Measurements from ENCODE around the gene SFRP2.

Gene SFRP2

DNA sequence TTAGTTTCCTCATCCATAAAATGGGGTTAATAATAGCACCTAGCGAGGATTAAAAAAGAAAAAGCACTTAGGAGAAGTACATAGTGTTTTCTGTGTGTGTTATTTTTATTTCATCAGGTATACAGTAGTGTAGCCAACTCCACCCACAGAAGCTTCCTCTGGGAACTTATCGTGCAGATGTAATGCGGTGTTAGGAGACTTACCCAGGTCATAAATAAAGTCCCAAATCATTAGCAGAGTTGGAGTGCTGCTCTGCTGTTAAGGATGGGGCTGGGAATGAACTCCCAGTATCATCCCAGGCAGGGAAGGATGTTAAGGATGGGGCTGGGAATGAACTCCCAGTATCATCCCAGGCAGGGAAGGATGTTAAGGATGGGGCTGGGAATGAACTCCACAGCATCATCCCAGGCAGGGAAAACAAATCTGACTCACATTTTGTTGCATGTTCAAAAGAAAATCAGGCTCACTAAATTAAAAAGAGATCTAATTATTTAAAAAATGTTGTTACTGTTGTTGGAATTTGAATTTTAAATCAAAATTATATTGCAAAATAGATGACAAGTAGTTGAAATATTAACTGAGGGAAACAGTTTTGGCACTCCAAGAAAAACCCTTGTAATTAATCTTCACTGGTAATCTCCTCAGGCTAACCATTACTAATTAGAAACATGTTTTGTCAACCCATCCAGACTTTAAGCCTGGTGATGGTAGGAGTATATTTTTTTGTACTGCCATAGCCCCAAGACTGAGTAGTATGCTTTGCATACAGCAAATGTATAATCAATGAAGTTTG, 10.2 kb upstream of the SFRP2 start:
- Histone ChIP-seq H3K27ac (ENCODE audit: low read depth, low read length) (no peak overlapping the region), H3K36me3 (ENCODE audit: control insufficient read depth in 5 of 5, insufficient read depth in 5 of 5, low read length in 5 of 5) (no peaks in the 10 kb centered on the region), H3K9me3 (ENCODE audit: control insufficient read depth in 5 of 5, low read length in 5 of 5) (no peaks in the 10 kb centered on the region), H3K27me3 (ENCODE audit: control insufficient read depth in 5 of 5, insufficient read depth in 4 of 5, low read length in 5 of 5) (no peaks in the 10 kb centered on the region), H3K9ac (ENCODE audit: low read length in 5 of 5) (no peak overlapping the region), H3K4me1 (ENCODE audit: control insufficient read depth in 5 of 5, insufficient read depth in 5 of 5, low read length in 5 of 5) (peaks cover 0 to 12% (median 2%) of the 10 kb centered on the region in 5 donors), H3K4me3 (ENCODE audit: low read depth in 1 of 5, low read length in 5 of 5) (no peak overlapping the region)

DNA sequence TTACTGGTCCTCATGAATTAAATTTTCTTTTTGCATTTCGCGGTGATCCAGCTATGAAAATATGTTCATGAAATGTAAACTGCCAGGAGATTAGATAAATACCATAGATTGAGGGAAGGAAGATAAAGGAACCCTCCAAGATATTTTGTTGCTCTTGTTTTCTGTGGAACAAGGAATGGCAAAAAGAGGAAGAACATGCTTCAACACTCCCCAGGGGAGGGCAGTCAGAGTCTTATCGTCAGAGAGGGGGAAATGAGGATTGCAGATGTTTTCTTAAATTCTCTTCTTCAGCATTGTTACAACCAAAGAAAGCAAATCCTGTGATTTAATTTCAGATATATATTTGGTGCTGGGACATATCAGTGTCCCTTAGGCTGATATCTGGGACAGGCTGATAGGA, 9.5 kb upstream of the SFRP2 start:
- Histone ChIP-seq H3K9ac (ENCODE audit: low read length in 5 of 5) (no peak overlapping the region), H3K27me3 (ENCODE audit: control insufficient read depth in 5 of 5, insufficient read depth in 4 of 5, low read length in 5 of 5) (no peaks in the 10 kb centered on the region), H3K4me1 (ENCODE audit: control insufficient read depth in 5 of 5, insufficient read depth in 5 of 5, low read length in 5 of 5) (peaks cover 0 to 12% (median 2%) of the 10 kb centered on the region in 5 donors), H3K4me3 (ENCODE audit: low read depth in 1 of 5, low read length in 5 of 5) (no peak overlapping the region), H3K36me3 (ENCODE audit: control insufficient read depth in 5 of 5, insufficient read depth in 5 of 5, low read length in 5 of 5) (no peaks in the 10 kb centered on the region), H3K27ac (ENCODE audit: low read depth, low read length) (no peak overlapping the region), H3K9me3 (ENCODE audit: control insufficient read depth in 5 of 5, low read length in 5 of 5) (no peaks in the 10 kb centered on the region)

DNA sequence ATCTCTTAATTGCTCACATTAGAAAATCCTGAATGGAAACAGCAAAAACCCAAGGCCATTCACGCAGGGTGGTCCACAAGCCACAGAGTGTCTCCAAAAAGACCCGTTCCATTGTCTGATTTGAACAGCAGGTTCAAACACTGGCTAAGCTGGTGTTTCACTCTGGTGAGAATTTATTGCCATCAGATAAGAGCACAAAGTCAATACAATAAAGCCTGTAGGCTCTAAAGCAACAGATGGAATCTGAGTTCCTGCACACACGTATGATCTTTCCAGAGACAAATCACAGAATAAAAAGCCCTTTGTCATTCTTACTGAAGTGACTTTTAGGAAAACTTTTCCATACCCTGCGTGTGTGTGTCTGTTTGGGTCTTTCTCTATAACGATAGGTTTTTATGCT, 5.1 kb upstream of the SFRP2 start:
- H3K4me1 ChIP-seq (ENCODE audit: control insufficient read depth in 5 of 5, insufficient read depth in 5 of 5, low read length in 5 of 5), result peaks cover 3 to 40% (median 36%) of the 10 kb centered on the region in 5 donors
- H3K27me3 ChIP-seq (ENCODE audit: control insufficient read depth in 5 of 5, insufficient read depth in 4 of 5, low read length in 5 of 5), result peaks cover 15 to 40% (median 28%) of the 10 kb centered on the region in 5 donors
- no peak overlapping the region for H3K27ac ChIP-seq (ENCODE audit: low read depth, low read length)
- no peaks in the 10 kb centered on the region for H3K36me3 ChIP-seq (ENCODE audit: control insufficient read depth in 5 of 5, insufficient read depth in 5 of 5, low read length in 5 of 5)
- H3K9me3 ChIP-seq (ENCODE audit: control insufficient read depth in 5 of 5, low read length in 5 of 5), result no peaks in the 10 kb centered on the region
- no peak overlapping the region for H3K9ac ChIP-seq (ENCODE audit: low read length in 5 of 5)
- no peak overlapping the region for H3K4me3 ChIP-seq (ENCODE audit: low read depth in 1 of 5, low read length in 5 of 5)

DNA sequence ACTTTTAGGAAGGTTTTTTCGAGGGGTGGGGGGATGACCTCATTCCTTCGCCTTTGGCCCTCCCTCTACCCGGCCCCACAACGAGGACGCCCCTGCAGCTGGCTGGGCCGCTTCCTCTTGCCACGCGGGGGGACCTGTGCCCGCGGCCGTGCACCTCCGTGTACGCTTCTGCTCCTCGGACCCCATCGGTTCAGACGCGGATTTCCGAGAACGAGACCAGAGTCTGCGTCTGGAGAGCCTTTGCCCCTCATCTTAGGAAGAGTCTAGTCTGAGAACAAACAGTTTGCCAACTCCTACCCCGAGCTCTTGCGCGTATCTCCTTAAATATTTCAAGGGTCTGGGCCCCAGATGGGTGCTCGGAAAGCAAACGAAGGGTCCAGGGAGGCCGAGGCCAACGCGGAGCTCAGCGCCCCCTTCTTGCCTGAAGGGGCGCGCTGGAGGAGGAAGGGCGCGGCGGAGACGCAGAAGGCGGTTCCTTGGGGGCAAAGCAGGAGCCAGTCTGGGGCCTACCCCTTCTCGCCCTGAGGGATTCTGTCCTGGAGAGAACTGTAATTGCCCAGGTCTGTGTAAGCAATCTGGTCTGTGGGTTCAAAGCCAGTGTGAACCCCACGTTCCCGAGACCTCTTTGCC, 3.9 kb upstream of the SFRP2 start:
- peak overlapping the region in 3 of 5 donors; percentile 1 to 62 (median 26) for H3K9ac ChIP-seq (ENCODE audit: low read length in 5 of 5)
- no peak overlapping the region for H3K27ac ChIP-seq (ENCODE audit: low read depth, low read length)
- H3K27me3 ChIP-seq (ENCODE audit: control insufficient read depth in 5 of 5, insufficient read depth in 4 of 5, low read length in 5 of 5), result peaks cover 21 to 50% (median 37%) of the 10 kb centered on the region in 5 donors
- peak overlapping the region; percentile 40 to 70 (median 68) for H3K4me3 ChIP-seq (ENCODE audit: low read depth in 1 of 5, low read length in 5 of 5)
- H3K36me3 ChIP-seq (ENCODE audit: control insufficient read depth in 5 of 5, insufficient read depth in 5 of 5, low read length in 5 of 5), result no peaks in the 10 kb centered on the region
- peaks cover 5 to 48% (median 47%) of the 10 kb centered on the region in 5 donors for H3K4me1 ChIP-seq (ENCODE audit: control insufficient read depth in 5 of 5, insufficient read depth in 5 of 5, low read length in 5 of 5)
- H3K9me3 ChIP-seq (ENCODE audit: control insufficient read depth in 5 of 5, low read length in 5 of 5), result no peaks in the 10 kb centered on the region

DNA sequence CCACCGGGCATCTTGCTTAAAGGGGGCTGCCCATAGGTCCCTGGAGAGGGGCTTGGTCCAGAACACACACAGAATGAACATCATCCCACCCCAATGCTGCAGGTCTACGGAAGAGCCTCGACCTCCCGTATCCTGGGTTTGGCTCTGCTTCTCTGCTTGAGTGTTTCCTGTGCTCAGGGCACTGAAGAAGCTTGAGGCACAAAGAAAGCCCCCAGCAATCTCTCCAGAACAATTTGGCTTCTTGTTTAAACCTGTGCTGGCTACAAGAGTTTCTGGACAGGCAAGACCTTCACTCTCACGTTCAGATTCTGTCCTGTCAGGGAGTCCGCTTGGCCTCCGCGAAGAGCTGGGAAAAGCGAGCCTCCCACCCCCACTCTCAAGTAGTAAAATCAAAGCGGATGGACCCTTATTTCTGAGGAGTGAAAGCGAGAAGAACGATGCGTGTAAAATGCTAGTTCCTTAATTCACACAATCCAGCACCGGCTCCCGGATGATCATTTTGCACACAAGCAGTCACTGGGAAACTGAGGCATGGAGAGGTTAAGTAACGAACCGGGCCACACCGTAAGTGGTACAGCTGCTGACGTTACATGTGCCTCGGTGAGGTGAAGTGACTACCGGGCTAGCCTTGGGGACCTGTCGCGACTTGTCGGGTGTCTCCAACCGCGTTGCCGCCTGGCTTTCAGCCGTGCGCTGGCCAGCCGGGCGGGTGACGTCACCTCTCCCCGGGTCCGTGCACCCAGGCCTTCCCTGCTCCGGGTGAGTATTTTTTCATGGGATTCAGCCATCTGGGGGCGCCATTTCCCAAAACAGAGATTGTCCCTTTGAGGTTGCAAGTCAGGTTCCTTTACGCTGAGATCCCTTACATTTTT, 3.1 kb upstream of the SFRP2 start:
- peak overlapping the region; percentile 40 to 86 (median 68) for H3K4me3 ChIP-seq (ENCODE audit: low read depth in 1 of 5, low read length in 5 of 5)
- no peak overlapping the region for H3K27ac ChIP-seq (ENCODE audit: low read depth, low read length)
- H3K9ac ChIP-seq (ENCODE audit: low read length in 5 of 5), result peak overlapping the region in 3 of 5 donors; percentile 1 to 81 (median 54)
- H3K4me1 ChIP-seq (ENCODE audit: control insufficient read depth in 5 of 5, insufficient read depth in 5 of 5, low read length in 5 of 5), result peaks cover 5 to 55% (median 49%) of the 10 kb centered on the region in 5 donors
- peaks cover 21 to 56% (median 41%) of the 10 kb centered on the region in 5 donors for H3K27me3 ChIP-seq (ENCODE audit: control insufficient read depth in 5 of 5, insufficient read depth in 4 of 5, low read length in 5 of 5)
- H3K9me3 ChIP-seq (ENCODE audit: control insufficient read depth in 5 of 5, low read length in 5 of 5), result no peaks in the 10 kb centered on the region
- H3K36me3 ChIP-seq (ENCODE audit: control insufficient read depth in 5 of 5, insufficient read depth in 5 of 5, low read length in 5 of 5), result no peaks in the 10 kb centered on the region

DNA sequence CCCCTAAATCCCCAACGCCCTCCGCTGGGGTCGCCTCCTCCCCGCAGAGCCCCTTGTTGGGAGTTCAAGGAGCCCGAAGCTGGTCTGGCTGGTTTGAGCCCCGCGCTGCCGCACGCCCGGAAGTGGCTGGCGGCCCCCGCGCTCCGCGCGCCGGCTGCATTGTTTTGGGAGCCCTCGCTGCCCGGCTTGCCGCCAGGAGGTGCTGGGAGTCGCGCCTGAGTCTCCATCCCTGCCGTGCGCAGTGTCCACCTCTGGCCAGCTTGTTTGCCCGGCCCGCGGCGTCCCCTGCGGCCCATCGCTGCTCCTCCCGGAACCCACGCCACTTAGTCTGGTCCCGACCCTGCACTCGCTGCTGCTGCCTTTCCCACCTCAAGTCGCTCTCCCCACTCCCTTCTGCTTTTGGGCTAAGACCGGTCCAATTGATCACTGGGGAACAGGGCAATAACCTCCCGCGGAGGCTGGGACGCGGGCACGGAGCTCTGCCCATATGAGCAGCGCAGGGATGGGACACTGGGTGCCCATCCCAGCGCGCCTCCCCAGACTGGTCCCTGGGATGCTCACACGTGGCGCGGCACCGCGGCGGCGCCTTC, 2.2 kb upstream of the SFRP2 start:
- Histone ChIP-seq H3K4me3 (ENCODE audit: low read depth in 1 of 5, low read length in 5 of 5) (peak overlapping the region in 4 of 5 donors; percentile 40 to 70 (median 68)), H3K27ac (ENCODE audit: low read depth, low read length) (no peak overlapping the region), H3K36me3 (ENCODE audit: control insufficient read depth in 5 of 5, insufficient read depth in 5 of 5, low read length in 5 of 5) (no peaks in the 10 kb centered on the region), H3K9me3 (ENCODE audit: control insufficient read depth in 5 of 5, low read length in 5 of 5) (no peaks in the 10 kb centered on the region), H3K4me1 (ENCODE audit: control insufficient read depth in 5 of 5, insufficient read depth in 5 of 5, low read length in 5 of 5) (peaks cover 5 to 60% (median 49%) of the 10 kb centered on the region in 5 donors), H3K27me3 (ENCODE audit: control insufficient read depth in 5 of 5, insufficient read depth in 4 of 5, low read length in 5 of 5) (peaks cover 21 to 62% (median 42%) of the 10 kb centered on the region in 5 donors), H3K9ac (ENCODE audit: low read length in 5 of 5) (no peak overlapping the region)

DNA sequence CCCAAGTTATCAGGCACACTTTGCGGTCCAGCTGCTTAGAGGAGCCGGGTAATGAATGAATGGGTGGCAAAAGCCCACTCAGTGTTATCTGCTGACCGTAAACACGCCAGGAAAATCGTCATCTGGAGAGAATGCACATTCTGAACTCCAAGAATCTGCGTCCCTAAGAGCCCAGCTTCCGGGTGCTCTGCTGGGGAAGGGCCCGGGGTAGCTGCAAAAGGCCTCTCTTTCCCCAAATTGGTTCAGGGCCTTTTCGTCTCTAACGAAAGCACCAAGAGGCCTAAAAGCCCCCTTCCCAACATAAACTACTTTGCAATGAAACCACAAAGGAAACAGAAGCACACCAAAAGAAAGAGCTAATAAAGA, 1.6 kb upstream of the SFRP2 start:
- no peaks in the 10 kb centered on the region for H3K36me3 ChIP-seq (ENCODE audit: control insufficient read depth in 5 of 5, insufficient read depth in 5 of 5, low read length in 5 of 5)
- H3K27ac ChIP-seq (ENCODE audit: low read depth, low read length), result no peak overlapping the region
- peaks cover 5 to 61% (median 49%) of the 10 kb centered on the region in 5 donors for H3K4me1 ChIP-seq (ENCODE audit: control insufficient read depth in 5 of 5, insufficient read depth in 5 of 5, low read length in 5 of 5)
- no peaks in the 10 kb centered on the region for H3K9me3 ChIP-seq (ENCODE audit: control insufficient read depth in 5 of 5, low read length in 5 of 5)
- peaks cover 21 to 64% (median 42%) of the 10 kb centered on the region in 5 donors for H3K27me3 ChIP-seq (ENCODE audit: control insufficient read depth in 5 of 5, insufficient read depth in 4 of 5, low read length in 5 of 5)
- peak overlapping the region in 2 of 5 donors; percentile 4 to 53 for H3K4me3 ChIP-seq (ENCODE audit: low read depth in 1 of 5, low read length in 5 of 5)
- H3K9ac ChIP-seq (ENCODE audit: low read length in 5 of 5), result no peak overlapping the region

DNA sequence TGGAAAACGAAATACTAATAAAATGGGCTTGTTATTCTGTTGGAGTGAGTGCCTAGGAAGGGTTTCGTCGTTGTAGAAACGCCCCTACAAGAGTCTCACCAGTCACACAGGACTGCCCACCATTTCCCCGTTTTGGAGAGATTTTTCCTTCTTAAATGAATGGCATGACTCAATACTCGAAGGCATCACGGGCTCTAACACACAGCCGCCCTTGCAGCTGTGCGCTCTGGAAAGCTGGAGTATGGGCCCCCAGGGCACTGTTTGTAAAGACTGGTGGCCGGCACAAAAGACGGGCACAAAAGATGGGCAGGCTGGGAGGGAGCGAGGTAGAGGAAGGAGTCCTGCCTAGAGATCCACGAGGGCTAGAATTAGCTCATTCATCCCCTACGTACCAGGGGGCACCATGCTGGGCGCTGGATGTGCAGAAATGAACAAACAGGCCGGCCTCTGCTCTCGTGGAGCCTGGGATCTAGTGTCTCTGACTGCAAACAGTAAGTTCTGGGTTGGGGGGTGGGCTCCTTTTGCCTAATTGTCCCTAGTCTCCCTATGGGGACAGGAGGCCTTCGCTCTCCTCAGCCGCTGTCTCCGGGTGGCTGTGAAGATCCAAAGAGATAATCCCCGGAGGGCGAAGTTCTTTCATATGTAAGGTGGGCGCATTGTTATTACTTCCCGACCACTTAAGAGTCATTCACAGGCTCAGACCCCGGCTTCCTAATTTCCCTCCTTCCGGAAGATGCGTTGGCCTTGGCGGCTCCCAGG, 1.0 kb upstream of the SFRP2 start:
- Histone ChIP-seq H3K4me3 (ENCODE audit: low read depth in 1 of 5, low read length in 5 of 5) (peak overlapping the region in 3 of 5 donors; percentile 17 to 66 (median 56)), H3K9me3 (ENCODE audit: control insufficient read depth in 5 of 5, low read length in 5 of 5) (no peaks in the 10 kb centered on the region), H3K36me3 (ENCODE audit: control insufficient read depth in 5 of 5, insufficient read depth in 5 of 5, low read length in 5 of 5) (no peaks in the 10 kb centered on the region), H3K27ac (ENCODE audit: low read depth, low read length) (no peak overlapping the region), H3K4me1 (ENCODE audit: control insufficient read depth in 5 of 5, insufficient read depth in 5 of 5, low read length in 5 of 5) (peaks cover 5 to 61% (median 49%) of the 10 kb centered on the region in 5 donors), H3K27me3 (ENCODE audit: control insufficient read depth in 5 of 5, insufficient read depth in 4 of 5, low read length in 5 of 5) (peaks cover 21 to 64% (median 42%) of the 10 kb centered on the region in 5 donors), H3K9ac (ENCODE audit: low read length in 5 of 5) (peak overlapping the region in 1 of 5 donors; percentile 62)

DNA sequence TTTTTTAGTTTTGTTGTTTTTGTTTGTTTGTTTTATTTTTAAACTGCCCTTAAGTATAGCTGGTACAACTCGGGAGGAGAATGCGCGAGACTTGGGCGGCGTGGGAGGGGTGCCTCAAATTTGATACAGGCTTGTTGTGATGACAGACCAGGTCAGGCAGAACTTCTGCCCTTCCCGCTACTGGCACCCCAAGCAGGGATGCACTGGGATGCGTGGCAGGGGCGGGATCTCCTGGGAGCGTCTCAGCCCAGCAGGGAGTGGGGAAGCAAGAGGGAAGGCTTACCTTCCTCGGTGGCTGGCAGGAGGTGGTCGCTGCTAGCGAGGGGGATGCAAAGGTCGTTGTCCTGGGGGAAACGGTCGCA, 851 bp downstream of the SFRP2 start:
- H3K4me1 ChIP-seq (ENCODE audit: control insufficient read depth in 5 of 5, insufficient read depth in 5 of 5, low read length in 5 of 5), result peaks cover 5 to 61% (median 49%) of the 10 kb centered on the region in 5 donors

More for the DNA sequence above, 851 bp downstream of the SFRP2 start:
- Histone ChIP-seq H3K36me3 (ENCODE audit: control insufficient read depth in 5 of 5, insufficient read depth in 5 of 5, low read length in 5 of 5) (peaks cover 0 to 2% (median 0%) of the 10 kb centered on the region in 5 donors), H3K4me3 (ENCODE audit: low read depth in 1 of 5, low read length in 5 of 5) (peak overlapping the region; percentile 15 to 66 (median 62)), H3K9ac (ENCODE audit: low read length in 5 of 5) (no peak overlapping the region), H3K9me3 (ENCODE audit: control insufficient read depth in 5 of 5, low read length in 5 of 5) (no peaks in the 10 kb centered on the region), H3K27me3 (ENCODE audit: control insufficient read depth in 5 of 5, insufficient read depth in 4 of 5, low read length in 5 of 5) (peaks cover 21 to 64% (median 42%) of the 10 kb centered on the region in 5 donors), H3K27ac (ENCODE audit: low read depth, low read length) (no peak overlapping the region)

All from subcutaneous abdominal adipose tissue (tissue), 5 donors.